Ammon's horn (tissue), 1 donor: Measurements from ENCODE around the gene TBC1D3B.
A peak's percentile ranks its signal among the peaks of the same experiment; 100 is the strongest.
"Not testable (repeated sequence)": the region's sequence is repeated elsewhere in the genome, so short reads cannot be mapped to it uniquely, and the experiment has no call there.

Experiments
- DNase-seq: peaks from one replicate; pipeline ENCODE4 v3.0.0-alpha.2; 2016; ENCODE audit warnings: low spot score

Gene TBC1D3B

DNA sequence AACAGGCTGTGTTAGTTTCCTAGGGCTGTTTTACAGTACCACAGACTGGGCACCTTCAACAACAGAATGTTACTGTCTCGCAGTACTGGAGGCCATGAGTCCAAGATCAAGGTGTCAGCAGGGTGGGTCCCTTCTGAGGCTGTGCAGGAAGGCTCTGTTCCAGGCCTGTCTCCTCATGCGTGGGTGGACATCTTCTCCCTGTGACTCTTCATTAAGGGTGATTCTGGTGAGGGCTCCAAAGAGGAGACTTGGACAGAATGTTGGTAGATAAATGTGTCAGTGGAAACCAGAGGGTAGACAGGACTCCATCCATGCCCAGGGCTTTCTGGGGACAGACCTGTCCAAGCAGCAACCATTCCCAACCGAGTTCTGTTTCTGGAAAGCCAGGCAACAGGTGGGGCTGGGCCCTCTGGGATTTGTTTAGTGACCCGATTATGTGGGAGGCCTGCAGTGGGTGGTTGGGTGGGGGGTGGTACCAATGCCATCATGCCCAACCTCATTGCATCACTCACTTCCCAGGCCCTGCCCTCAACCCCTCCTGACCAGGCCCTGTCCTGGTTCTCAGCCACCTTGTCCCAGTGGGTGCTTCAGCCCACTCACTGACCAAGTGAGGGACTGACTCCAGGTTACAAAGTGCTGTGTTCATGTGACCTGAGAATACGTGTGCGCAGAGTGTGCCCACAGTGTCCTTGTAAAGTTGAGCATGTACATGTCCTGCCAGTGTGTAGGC lies 5.2 kb upstream of the TBC1D3B start:
- not testable (repeated sequence) for DNase-seq

DNA sequence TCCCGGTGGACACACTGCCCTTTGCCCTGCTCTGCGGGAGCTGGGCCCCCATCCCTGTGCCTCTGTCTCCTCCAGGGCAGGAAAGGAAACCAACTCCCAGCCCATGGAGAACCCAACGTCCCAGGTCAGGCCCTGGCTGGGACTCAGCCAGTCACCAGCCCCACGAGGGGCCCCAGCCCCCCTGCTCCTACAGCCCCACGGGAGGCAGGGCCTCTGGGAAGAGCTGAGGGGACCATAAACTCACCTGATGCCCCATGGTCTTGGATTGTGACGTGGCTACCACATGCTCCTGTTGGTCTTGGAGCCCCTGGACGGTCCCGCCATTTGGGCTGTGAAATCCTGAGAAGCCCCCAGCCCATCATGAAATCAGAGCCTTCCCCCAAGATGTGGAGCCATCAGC lies 7.6 kb downstream of the TBC1D3B start:
- DNase-seq = not testable (repeated sequence)

DNA sequence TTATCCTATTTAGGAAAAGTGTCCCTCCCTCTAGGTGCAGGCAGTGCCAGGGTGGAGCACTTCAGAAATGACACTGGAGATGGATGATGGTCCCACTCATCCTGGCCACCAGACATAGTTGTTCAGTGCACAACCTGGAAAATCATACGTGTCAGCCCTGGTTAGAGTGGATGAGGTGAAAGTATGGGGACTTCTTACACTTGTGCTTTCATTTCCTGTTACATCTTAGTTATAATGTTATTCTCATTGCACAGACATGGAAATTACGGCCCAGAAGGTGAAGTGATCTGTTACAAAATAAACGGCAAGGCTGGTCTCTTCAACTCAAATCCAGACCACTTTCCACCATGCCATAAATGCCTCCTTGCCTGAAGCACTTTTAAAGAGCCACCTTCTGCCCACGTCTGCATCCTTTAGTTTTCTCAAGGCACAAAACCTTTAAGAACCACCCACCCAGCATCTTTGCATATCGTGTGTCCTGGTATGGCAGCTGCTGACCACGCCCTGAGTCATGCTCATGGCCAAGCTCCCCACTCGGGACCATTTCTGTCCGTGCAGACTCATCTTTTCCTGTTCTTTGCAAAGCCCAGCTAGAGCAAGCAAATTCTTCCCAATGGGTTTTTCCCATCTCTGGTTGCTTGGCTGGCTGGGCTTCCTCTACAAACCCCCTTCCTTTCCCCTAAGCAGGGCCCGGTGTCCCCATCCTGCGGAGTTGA lies 22.4 kb downstream of the TBC1D3B start:
- DNase-seq = no peak

DNA sequence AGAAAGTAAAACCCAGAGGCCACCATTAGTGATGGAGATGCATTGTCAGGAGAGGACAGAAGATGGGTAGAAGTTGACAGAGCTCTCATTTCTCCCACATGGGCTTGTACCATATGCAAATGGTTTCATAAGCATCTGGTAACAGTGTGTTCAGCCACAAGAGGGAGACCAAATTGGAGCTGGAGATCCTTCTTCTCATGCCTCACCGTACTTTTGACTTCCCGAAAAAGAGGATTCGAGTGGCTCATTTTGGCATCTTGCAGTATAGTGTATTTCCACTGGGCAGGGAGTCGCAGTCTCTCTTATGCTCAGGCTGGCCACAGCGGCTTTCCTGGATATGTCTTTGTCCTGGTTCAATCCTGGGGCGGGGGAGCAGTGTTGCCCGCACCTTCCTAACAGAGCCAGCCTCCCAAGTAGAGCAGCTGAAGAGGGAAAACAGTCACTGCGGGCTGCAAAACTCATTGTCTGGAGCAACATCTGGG lies 23.8 kb downstream of the TBC1D3B start:
- peak; percentile 24 for DNase-seq

DNA sequence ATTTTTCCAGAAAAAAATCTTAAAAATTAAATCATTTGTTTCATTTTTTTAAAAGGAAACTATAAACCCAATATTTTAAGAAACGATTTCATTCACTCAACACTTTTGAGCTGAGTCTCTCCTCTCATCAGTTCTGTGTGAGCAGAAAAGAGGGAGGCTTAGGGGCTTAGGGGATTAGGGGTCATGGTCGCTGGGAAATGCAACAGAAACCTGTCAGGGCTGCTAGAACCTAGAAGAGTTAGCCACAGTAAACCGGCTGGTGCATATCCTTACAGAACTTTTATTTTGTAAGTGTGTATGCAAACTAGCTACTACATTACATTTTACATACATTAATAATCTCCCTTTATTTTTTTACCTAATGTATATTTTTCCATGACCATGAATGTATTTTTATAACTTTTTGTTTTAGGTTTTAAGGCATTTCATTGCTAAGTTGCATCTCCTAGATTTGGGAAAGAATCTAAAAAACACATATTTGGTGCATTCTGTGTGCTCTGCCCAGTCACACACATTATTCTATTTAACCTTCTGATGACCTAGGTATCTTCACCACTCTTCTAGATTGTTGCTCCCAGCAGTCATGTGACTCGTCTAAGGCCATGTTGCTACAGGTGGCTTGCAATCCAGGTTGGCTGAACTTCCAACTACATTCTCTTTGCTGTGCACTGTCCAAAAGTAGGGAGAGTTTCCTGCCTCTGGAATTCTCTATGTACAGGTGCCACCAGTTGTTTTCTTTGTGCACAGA lies 24.4 kb downstream of the TBC1D3B start:
- no peak for DNase-seq

DNA sequence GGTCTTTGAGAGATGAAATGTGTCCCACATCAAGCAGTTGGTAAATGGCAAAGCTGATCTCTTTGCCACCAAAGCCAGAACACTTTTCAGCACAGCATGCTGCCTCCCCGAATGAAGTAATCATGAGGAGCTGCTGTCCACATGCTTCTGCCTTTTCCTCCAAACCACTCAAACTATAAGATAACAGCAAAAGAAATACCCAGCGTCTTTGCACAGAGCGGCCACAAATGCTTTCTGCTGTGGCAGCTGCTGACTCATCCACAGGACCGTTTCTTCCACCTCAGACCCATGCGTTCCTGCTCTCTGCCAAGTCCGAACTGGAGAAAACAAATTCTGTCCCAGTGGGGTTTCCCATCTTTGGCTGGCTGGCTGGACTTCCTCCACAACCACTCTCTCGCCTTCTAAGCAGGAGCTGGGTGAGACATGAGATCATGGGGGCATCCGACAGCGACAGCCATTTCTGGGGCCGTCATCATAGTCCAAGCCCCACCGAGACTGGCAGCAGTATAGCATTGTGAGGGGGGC lies 27.1 kb downstream of the TBC1D3B start:
- DNase-seq = peak; percentile 27

DNA sequence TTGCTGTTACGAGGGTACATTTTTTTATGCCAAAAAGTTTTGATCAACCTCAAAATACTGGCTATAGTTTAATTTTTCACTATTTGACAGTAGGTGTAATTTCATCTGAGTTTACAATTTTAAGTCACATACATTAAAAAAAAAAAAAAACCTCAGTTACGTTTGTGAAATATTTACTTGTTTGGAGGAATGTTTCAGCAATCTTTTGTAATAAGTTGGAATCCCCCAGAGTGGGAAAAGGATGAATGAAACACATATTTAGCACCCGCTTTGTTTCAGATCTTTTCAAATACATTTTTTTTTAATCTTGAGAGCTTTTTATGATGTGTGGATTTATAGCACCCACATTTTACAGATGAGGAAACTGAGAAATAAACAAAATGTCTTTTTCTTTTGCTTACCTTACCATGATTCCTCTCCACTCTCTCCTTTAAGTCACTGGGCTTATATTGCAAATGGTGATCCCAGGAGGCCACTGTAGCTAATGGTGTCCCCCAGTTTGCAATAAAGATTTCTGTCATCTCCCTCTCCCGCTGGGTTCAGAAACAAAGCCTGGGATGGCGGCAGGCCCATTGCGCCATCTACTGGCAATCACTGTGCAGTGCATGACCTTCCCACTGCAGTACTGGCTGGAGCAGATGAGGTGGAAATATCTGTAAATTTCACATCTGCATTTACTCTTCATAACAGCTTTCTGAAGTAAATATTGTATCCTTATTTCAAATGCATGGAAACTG lies 27.7 kb downstream of the TBC1D3B start:
- DNase-seq = peak; percentile 84

DNA sequence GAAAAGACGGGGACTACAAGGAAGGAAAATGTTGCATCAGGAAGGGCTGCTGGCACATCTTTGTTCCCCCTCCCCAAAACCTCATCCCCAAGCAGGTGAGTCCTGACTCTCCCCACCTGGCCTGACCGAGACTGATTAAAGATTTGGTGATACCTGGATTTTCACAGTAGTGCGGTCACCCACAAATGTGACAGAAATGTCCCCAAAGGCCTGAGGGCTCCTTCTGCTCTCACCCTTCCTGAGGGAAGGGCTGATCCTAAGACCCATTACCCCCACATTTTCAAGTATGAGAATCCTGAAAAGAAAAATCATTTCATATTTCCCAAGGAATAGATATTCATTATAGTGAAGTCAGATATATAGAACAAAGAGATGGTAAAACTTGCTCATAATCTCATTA lies 28.8 kb downstream of the TBC1D3B start:
- no peak for DNase-seq

DNA sequence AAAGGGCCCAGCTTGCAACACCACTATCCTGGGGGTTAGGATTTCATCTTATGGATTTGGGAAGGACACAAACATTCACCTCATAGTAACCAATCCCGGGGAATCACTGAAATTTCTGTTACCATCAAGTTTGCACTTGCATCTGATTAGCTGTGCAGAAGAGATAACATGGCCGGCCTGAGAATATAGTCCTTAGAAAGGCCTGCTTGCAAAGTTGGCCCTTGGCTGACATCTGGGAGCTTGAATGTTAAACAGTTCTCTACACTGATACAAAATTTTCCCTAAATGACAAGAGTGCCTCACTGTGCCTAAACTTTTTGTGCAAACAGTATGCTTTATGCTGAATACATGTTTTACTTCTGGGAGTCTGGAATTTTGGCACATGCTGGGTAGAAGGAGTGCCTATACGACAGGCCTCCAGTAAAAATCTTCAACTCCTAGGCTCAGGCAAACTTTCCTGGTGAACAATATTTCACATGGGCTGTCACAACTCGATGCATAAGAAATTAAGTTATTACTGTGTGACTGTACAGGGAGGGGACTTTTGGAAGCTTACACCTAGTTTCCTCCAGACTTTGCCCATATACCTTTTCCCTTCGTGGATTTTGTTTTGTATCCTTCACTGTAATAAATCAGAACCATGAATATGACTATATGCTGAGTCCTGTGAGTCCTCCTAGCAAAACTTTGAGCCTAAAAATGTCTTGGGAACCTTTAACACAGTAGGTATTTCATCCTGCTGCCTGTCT lies 31.3 kb downstream of the TBC1D3B start:
- no peak for DNase-seq

DNA sequence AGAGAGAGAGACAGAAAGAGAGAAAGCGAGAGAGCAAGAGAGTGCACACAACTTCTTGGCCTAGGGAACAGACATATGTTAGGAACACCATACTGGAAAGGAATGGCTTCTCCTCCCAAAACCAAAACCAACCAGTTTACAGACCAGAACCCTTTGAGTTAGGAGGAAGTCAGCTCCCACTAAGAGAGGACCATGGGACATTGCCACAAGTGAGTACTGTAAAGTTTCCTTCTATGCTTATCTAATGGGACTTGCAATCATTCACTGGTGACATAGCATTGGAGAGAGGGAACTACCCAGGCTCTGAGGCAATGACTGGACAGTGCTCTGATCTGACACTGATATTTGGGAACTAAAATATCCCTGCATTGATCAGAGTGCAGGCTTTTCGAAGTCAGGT lies 32.4 kb downstream of the TBC1D3B start:
- DNase-seq = no peak

DNA sequence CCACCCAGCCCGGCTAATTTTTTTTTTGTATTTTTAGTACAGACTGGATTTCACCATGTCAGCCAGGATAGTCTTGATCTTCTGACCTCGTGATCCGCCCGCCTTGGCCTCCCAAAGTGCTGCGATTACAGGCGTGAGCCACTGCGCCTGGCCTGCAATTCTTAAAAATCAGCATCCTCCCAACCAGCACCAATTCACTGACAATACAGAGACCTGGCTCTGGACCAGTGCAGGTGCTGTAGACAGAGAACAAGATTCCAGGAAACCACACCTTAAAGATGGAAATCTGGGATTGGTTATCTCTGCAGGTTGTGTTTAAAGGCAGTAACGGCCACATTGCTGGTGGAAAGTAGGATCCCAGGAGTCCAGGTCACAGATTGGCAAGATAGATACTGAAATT lies 33.6 kb downstream of the TBC1D3B start:
- no peak for DNase-seq

DNA sequence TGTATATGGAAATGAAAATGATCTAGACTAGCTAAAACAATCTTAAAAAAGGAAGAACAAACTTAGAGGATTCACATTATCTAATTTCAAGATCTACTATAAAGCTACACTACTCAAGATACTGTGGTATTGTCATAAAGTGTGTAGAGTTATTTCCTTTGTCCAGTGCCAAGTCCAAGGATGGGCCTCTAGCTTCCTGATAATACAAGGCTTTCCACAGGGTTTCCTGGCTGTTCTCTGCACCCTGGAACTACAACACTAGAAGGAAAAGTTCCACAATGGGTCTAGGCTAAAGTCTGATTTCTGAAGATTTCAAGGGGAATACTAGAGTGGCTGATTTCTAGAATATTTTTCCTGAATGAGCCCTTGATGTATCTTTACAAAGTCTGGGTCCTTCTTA lies 34.2 kb downstream of the TBC1D3B start:
- DNase-seq = no peak

DNA sequence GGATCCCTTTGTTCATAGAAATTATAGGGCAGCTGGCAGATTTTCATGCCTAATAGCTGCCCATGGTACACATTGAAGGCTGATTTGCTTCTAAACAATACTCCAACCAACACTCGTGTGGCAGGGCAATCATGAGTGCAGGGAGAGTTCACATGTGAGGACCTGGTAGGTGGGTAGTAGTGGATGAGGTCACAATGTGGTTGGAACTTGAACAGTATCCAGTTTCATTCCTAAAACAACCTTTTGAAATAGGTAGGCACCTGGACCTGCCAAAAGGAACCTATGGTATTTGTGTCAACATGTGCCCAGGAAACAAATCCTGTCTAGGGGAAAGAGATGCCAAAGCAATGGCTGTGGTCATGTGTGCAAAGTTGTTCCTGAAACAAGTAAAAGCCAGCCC lies 40.0 kb downstream of the TBC1D3B start:
- no peak for DNase-seq

DNA sequence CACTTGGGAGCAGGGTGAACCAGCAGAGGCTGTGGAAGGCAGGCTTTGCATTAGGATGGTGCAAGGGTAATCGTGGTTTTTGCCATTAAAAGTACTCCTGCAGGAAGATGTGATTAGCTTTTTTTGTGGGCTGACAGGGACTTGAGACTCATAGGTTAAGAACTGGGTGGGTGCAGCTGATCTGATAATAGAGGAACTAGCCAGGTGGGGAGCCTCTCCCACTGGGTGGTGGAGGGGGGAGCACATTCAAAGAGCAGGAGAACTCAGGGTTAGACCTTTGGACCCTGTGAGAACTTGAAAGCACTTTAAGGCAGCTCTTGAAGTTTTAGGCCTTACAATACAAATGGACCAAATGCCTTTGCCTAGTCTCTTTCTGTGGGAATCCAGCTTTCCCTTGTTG lies 40.4 kb downstream of the TBC1D3B start:
- DNase-seq = no peak

DNA sequence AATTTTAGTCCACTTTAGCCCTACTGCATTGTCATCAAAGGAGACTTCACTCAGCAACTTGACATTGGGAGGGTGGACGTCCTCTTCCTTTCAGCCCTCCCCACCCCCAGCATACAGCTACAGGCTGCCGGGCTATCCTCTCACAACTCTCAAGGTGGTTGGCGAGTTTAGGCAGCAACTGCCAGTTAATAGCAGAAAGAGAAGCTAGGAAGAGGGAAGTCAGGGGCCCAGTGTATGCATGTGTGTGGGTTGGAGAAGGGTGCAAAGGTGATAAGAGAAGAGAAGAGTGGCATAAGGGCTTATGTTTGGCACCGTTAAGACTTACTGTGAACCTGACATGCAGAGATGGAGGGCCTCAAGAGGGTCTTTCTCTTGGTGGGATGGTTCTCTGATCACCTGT lies 41.0 kb downstream of the TBC1D3B start:
- no peak for DNase-seq

DNA sequence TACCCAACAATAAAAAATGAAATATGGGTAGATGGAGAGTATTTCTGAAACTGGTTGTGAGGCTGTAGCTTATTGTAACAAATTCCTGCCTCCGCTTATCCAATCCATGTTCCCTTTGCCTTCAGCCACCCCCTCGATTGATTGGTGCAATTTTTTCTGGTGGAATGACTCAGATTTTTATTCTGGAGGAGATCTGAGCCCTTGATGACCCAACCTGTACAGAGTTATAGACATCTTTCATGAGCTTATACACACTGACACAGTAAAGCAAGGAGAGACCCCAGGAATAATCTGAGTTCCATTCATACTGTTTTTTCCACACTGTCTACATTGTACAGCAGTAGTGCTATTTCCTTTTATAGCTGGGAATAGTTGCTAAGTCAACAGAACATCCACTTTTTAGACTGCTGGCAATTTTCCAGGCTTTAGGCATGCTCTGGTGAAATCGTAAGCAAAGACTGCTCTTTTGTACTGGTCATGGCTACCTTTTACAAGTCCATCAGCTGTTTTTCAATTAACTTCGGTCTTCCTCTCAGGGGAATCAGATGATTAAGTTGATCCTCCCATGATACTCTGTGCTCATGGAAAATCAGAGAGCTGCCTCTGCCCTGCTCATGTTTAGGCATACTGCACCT lies 42.7 kb downstream of the TBC1D3B start:
- peak; percentile 37 for DNase-seq

DNA sequence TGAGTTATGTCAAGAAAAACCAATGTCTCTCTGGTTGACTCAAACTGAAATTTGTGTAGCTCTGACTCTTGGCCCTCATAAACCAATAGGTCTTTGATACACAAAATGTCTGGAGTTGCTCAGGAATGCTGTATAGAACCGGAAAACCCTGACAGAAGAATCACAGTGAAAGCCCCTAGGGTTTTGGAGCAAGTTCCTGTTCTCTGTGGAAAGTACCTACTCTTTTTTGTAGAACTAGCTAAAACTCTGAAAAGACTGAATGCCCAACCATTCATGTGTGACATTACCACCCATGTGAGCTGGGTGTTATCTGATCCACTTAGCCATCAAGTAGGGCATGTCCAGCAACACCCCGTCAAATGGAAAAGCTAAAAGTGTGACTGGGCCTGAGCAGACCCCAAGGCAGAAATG lies 44.0 kb downstream of the TBC1D3B start:
- DNase-seq = no peak

DNA sequence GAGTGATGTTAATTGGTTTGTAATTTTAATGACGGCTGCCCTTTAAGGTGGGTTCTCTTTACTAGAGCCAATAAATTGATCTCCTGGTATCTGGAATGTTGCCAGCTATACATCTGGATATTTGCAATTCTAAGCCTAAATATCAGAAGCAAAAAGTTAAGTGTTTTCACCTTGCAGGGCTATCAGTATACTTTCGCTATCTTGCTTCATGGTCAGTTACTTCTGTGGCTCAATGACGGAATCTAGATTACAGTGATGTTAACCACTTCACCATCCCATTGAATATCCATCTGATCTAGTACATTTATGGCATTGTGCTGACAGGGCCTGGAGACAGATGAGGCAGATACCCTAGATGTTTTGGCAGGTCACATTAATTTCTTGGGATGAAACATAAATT lies 44.5 kb downstream of the TBC1D3B start:
- DNase-seq = no peak

DNA sequence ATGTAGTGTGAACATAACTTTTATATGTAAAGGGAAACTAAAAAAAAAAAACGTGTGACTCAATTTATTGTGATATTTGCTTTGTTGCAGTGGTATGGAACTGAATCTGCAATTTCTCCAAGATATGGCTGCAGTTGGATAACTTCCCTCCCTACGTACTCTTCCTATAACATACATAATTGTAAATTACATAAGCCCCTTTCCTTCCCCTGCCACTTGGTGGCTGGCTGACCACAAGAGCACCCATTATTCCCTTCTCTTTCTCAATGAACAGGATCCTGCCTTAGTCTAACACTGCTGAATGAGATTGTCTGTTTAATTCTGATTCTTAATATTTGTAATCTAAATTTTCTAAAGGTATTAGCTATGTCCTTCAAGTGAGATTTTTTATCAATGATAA lies 45.0 kb downstream of the TBC1D3B start:
- no peak for DNase-seq

DNA sequence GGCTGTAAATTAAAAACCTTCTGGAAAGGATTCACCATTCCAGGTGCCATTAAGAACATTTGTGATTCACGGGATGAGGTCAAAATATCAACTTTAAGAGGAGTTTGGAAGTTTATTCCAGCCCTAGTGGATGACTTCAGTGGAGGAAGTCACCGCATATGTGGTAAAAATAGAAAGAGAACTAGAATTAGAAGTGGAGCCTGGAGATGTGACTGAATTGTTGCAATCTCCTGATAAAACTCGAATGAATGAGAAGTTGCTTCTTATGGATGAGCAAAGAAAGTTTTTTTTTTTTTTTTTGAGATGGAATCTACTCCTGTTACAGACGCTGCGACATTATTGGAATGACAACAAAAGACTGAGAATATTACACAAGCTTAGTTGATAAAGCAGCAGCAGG lies 46.1 kb downstream of the TBC1D3B start:
- no peak for DNase-seq

DNA sequence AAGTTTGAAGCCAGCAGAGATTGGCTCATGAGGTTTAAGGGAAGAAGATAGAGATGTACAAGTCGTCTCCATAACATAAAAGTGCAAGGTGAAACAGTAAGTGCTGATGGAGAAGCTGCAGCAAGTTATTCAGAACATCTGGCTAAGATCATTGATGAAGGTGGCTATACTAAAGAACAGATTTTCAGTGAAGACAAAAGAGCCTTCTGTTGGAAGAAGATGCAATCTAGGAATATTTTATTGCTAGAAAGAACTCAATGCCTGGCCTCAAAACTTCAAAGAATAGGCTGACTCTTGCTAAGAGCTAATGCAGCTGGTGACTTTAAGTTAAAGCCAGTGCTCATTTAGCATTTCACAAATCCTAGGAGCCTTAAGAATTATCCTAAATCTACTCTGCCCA lies 46.8 kb downstream of the TBC1D3B start:
- no peak for DNase-seq
